GM21423 (cell line): ENCODE data around the gene SMAD3.

ENCODE experiments used
- ATAC-seq: cut with Tn5 transposase; IDR thresholded peaks from one replicate; pipeline ENCODE4 v1.9.1; 2021; ENCODE audit warnings: mild to moderate bottlenecking, moderate library complexity; ENCODE audit not compliant: unreplicated experiment

Gene SMAD3

GRCh38 chr15:67094001-67094826 is 28.8 kb downstream of the SMAD3 start:
- ATAC-seq, result no peak

- ATAC-seq, result no peak
Measured at GRCh38 chr15:67095912-67096311, 30.5 kb downstream of the SMAD3 start.

- no peak for ATAC-seq
Measured at GRCh38 chr15:67096546-67097294, 31.3 kb downstream of the SMAD3 start.

- no peak for ATAC-seq
Measured at GRCh38 chr15:67097424-67097823, 32.0 kb downstream of the SMAD3 start.

GRCh38 chr15:67097930-67098740 is 32.7 kb downstream of the SMAD3 start:
- no peak for ATAC-seq

- ATAC-seq, result no peak
Measured at GRCh38 chr15:67098768-67099282, 33.4 kb downstream of the SMAD3 start.

- ATAC-seq, result no peak
Measured at GRCh38 chr15:67100124-67100791, 34.9 kb downstream of the SMAD3 start.

GRCh38 chr15:67100801-67101581 is 35.6 kb downstream of the SMAD3 start:
- ATAC-seq, result peak; percentile 58

GRCh38 chr15:67101911-67102598 is 36.7 kb downstream of the SMAD3 start:
- ATAC-seq, result peak; percentile 48

GRCh38 chr15:67102599-67102929 is 37.2 kb downstream of the SMAD3 start:
- no peak for ATAC-seq

- no peak for ATAC-seq
Measured at GRCh38 chr15:67103021-67103420, 37.6 kb downstream of the SMAD3 start.

GRCh38 chr15:67103432-67103831 is 38.0 kb downstream of the SMAD3 start:
- no peak for ATAC-seq

GRCh38 chr15:67103869-67104268 is 38.5 kb downstream of the SMAD3 start:
- no peak for ATAC-seq

GRCh38 chr15:67104510-67104909 is 39.1 kb downstream of the SMAD3 start:
- ATAC-seq, result no peak

- no peak for ATAC-seq
Measured at GRCh38 chr15:67105065-67105951, 39.9 kb downstream of the SMAD3 start.

GRCh38 chr15:67105991-67106763 is 40.8 kb downstream of the SMAD3 start:
- no peak for ATAC-seq

- no peak for ATAC-seq
Measured at GRCh38 chr15:67106764-67107013, 41.3 kb downstream of the SMAD3 start.
